ENCODE data around the gene ZNF503. TPM values are rescaled to one million over a fixed set of nuclear protein-coding genes. Genes with fewer than 3 reads are reported as not detected.

ZNF503 gene
- total and polyA plus RNA-seq, 10 of the 15 experiments (the other 5 are each of a cell fraction or from before 2014, with no cell fraction given): 0.05 to 1.1 (median 0.11) TPM; not detected in 1

GRCh38 chr10:75430000-75430763 lies 28.6 kb upstream of the ZNF503 start (continued):
- TF ChIP-seq CUX1 (IDR thresholded peaks at IDR 0.05; ENCODE audit: insufficient replicate concordance, low read depth, low read length) (no peak), ZNF207 (IDR thresholded peaks at IDR 0.05; ENCODE audit: borderline replicate concordance) (no peak), CHD1 (IDR thresholded peaks at IDR 0.05; ENCODE audit: low read depth, low read length) (no peak), IKZF2 (IDR thresholded peaks at IDR 0.05) (peak; percentile 43 to 53; a peak in 2 of 4 replicates), MYB (IDR thresholded peaks at IDR 0.05; ENCODE audit: borderline replicate concordance, low read depth, low read length) (no peak), GATAD2B (conservative IDR thresholded peaks at IDR 0.05; ENCODE audit: low read depth) (no peak), EP300 (IDR thresholded peaks at IDR 0.05; ENCODE audit: borderline replicate concordance in 1 of 2, control insufficient read depth in 1 of 2, low read depth in 2 of 2, low read length in 2 of 2) (no peak), HCFC1 (IDR thresholded peaks at IDR 0.05; ENCODE audit: low read length) (0 out of 2 replicates have a peak, but pooled peaks have one; percentile 9), RFX5 (IDR thresholded peaks at IDR 0.05; ENCODE audit: low read depth, low read length) (no peak), RELB (IDR thresholded peaks at IDR 0.05; ENCODE audit: low read depth) (0 out of 2 replicates have a peak, but pooled peaks have one; percentile 20), E2F4 (IDR thresholded peaks at IDR 0.05; ENCODE audit: low read depth, low read length) (no peak), ATF7 (IDR thresholded peaks at IDR 0.05; ENCODE audit: low read depth) (no peak), SREBF1 (IDR thresholded peaks at IDR 0.05; ENCODE audit: low read length) (no peak), NR2C1 (IDR thresholded peaks at IDR 0.05) (peak; percentile 68), SPI1 (IDR thresholded peaks at IDR 0.05; ENCODE audit: borderline replicate concordance, insufficient read depth, low read depth, low read length) (peak; percentile 81; the same call in 1 of the 2 replicates), ZBED1 (IDR thresholded peaks at IDR 0.05; ENCODE audit: borderline replicate concordance) (no peak), ZNF217 (IDR thresholded peaks at IDR 0.05) (no peak), IKZF1 (conservative IDR thresholded peaks at IDR 0.05) (peak; percentile 66)
- TF ChIP-seq, protein P1, sequence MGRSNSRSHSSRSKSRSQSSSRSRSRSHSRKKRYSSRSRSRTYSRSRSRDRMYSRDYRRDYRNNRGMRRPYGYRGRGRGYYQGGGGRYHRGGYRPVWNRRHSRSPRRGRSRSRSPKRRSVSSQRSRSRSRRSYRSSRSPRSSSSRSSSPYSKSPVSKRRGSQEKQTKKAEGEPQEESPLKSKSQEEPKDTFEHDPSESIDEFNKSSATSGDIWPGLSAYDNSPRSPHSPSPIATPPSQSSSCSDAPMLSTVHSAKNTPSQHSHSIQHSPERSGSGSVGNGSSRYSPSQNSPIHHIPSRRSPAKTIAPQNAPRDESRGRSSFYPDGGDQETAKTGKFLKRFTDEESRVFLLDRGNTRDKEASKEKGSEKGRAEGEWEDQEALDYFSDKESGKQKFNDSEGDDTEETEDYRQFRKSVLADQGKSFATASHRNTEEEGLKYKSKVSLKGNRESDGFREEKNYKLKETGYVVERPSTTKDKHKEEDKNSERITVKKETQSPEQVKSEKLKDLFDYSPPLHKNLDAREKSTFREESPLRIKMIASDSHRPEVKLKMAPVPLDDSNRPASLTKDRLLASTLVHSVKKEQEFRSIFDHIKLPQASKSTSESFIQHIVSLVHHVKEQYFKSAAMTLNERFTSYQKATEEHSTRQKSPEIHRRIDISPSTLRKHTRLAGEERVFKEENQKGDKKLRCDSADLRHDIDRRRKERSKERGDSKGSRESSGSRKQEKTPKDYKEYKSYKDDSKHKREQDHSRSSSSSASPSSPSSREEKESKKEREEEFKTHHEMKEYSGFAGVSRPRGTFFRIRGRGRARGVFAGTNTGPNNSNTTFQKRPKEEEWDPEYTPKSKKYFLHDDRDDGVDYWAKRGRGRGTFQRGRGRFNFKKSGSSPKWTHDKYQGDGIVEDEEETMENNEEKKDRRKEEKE (IDR thresholded peaks at IDR 0.05): no peak

All from GM12878 (cell line).